HG03135 (cell line): Measurements from ENCODE around the gene SSBP3.

Experiments used
- ATAC-seq: cut with Tn5 transposase; IDR thresholded peaks from one replicate; pipeline ENCODE4 v1.9.1; 2021; ENCODE audit warnings: mild to moderate bottlenecking, moderate library complexity; ENCODE audit not compliant: unreplicated experiment

SSBP3 gene

GRCh38 chr1:54291276-54292001, 114.8 kb downstream of the SSBP3 start:
- ATAC-seq, result no peak

DNA sequence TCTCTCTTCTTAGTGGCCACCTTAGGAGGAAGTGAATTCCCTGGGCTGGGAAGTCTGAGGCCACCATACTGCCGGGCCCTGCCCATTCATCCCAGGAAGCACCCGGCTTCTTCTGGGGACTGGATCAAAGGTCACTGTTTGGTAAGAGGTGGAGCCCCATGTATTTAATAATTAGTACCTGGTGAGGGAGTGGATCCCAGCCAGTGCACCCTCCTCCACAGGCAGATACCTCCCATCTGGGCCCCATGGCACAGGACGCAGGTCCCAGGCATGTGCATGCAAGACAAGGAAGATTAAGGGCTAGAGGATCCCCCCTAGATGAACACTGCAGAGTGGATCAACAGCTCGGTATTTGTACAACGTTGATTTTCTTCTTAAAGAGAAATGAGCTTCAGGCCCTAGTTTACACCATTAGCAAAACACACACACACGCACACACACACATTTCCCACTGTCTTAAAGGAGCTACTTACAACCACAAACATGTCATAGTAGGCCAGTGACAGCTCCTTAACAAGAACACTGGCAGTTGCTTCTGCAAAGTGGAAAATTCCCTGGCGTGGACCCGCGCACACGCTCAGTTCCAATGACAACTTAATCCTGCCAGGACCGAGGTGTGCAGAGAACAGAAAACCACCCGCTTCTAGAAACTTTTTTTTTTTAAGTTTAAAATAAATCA, 115.5 kb downstream of the SSBP3 start:
- ATAC-seq, result no peak

DNA sequence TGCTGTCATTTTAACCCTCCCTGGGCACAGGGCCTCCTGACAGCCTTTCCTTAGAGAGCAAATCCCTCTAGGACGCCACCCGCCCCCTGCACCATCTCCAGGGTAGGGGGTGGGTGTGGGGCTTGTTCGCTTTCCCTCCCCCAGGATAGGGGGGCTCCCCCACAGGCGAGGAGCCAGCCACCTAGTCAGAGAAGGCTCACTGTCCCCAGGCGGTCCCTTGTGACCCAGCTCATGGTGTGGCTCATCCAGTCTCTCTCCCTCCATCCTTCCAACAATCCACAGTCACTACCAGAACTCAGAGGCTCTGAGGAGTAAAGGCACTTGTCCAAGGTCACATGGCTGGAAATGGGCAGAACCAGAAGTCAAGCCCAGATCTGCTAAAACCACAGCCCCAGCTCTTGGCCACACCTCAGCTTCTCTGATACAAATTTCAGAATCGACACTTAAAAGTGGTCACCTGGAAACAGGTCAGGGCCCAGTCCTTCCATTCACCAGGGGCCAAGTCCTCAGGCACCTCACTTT, 116.4 kb downstream of the SSBP3 start:
- ATAC-seq, result no peak

GRCh38 chr1:54287801-54288211, 118.4 kb downstream of the SSBP3 start:
- no peak for ATAC-seq

DNA sequence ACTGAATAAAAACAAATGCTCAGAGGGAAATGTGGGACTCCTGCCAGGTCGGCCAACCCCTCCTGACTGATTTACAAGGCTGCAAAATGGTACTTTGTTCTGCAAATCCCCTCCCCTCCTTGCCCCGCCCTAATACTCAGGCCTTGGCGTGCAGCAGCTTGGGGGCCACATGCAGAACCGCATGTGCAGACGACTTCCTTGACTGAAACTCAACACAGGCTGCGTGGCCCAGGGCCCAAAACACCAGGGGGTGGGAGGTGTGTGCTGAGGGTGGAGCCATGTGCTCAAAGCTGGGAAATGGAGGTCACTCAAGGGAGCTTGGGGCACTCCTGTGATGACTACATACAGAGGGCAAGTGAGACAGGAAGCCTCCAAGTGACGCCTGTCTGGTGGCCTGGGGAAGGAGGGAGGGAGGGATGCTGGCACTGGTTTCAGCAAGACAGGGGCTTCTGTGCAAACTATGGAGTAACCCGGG, 119.0 kb downstream of the SSBP3 start:
- no peak for ATAC-seq

- no peak for ATAC-seq
Measured at GRCh38 chr1:54285815-54286345, 120.3 kb downstream of the SSBP3 start.

DNA sequence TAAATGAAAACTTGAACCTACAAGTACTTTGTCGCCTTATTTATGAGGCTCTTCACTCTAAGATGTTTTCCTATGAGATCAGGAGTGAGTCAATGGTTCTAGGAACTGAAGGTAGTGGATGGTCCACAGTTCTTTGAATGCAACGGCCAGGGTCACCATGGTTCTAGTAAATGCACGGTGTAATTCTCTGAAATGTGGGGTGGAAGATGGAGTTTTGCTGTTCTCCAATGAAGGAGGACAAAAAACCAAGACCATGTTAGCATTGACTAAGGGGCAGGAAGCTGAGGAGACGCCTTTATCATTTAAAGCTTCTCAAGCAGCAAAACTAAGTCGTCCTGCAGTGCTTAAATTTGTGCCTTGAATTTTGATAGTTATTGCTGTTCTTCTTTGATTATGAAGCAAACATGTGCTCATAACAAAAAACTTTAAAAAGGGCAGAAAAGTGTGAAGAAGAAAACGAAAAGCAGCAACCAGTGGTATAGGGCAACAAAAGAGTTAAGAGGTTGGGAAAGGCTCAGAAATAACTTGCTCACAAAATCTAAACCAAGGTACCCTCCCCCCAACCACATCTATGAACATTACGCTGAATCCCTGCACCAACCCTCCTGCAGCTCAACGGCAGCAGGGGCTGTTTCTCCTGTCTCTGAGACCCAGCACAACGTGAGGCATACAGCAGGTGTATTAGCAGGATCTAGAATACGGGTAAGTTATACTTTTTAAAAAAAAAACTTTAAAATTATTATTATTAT, 121.2 kb downstream of the SSBP3 start:
- ATAC-seq, result no peak

GRCh38 chr1:54283635-54284385, 122.4 kb downstream of the SSBP3 start:
- ATAC-seq, result no peak

GRCh38 chr1:54282101-54282847, 123.9 kb downstream of the SSBP3 start:
- no peak for ATAC-seq

DNA sequence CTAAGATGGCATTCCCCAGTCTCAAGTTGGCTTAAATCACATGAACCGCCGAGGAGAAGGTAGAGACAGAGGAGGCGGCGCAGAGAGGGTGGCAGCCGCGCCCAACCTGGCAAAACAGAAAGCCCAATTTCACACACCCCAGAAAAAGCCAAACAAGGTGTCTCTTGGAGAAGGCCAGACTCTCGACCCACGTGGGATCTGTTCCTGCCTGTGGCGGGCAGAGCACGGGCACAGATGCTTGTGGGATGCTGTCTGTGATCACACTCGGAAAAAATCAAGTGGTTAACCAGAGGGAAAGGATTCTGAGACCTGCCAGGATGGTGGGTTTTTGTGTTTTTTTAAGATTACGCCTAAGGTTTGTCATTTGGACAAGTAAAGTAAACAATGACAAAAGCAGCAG, 125.5 kb downstream of the SSBP3 start:
- no peak for ATAC-seq

DNA sequence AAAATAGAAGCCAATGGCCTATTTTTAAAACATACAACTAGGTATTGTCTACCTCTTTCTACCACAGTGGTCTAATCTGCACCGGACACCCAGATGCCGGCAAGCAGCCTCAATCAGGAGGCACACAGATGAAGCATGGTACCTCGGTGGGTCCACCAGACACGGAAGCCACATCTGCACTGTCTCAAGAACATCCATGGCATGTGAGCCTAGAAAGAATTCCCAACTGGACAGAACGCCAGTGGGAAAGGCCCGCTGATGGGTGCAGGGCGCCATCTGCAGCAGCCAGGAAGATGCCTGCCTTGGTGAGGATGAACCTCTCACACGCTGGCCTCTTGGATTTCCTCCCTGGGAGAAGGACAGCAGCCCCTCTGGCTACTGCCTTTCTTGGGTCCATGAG, 126.7 kb downstream of the SSBP3 start:
- ATAC-seq, result no peak

- no peak for ATAC-seq
Measured at GRCh38 chr1:54278941-54279422, 127.2 kb downstream of the SSBP3 start.

DNA sequence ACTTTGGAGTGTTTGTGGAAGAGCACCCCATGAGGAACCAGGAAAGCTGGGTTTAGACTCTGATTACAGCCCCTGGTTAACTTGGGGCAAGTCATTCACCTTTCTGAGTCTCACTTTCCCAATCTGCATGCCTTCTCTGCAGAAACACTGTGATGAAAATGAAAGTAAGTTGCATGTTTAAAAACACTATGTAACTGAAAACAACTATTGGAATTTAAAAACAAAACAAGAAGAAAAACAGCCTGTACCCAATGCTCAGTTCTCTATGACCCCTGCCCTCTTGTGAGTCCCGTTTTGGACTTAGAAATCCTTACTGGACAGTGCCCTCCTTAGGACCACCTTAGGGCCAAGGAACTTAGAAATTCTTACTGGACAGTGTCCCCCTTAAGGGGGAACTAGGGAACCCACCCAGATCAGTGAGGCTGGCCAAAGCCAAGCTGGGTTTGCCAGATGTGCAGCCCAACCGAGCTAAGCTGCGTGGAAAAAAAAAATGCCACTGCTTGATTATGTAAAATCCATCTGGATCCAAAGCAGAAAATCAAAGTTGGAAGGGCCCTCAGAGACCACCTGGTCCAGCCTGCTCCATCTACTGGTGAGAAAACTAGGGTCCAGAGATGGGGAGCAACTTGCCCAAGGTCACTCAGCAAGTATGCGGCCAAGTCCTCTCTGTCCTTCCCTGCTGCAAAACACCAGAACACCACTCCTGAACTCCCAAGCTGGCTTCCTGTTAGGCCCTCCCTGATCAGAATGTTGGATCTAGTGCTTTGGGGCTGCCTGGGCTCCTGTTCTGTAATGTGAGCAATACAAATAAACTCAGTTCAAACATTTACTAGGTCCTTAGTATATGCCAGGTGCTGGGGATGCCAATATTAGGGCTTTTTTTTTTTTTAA, 128.5 kb downstream of the SSBP3 start:
- ATAC-seq, result no peak

DNA sequence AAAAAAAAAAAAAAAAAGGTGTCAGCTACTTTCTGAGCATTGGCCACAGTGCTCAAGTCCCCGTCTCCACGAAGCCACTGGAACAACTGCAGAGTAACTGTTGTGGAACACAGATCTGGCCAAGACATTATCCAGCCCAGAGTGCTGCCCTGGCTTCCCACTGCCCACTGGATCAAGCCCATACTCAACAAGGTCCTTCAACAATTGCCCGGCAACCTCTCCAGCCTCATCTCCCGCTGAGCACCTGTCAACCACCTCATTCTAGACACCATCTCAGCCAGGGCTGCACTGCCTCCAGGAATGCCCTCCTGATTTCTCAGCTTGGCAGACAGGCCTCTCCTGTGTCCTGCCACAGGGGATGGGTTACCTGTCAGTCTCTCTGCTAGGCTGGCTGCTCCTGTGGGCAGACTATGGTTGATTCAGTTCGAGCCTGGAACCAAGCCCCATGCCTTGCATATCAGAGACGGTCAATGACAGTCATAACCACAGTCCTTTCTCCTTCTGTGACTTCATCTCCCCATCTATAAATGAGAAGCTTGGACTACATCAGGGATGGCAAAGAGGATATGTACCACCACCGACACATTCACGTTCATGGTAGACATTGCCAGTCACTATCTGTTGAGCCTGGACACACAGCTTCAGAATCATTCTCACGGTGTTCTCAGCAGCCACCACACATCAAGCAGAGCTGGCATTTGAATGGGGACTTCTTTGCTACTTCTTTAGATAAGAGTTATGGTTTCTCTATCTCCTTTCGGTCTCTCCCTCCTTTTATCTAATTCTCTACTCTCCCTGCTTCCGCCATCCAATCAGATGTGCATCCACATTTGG, 129.4 kb downstream of the SSBP3 start:
- ATAC-seq, result no peak

DNA sequence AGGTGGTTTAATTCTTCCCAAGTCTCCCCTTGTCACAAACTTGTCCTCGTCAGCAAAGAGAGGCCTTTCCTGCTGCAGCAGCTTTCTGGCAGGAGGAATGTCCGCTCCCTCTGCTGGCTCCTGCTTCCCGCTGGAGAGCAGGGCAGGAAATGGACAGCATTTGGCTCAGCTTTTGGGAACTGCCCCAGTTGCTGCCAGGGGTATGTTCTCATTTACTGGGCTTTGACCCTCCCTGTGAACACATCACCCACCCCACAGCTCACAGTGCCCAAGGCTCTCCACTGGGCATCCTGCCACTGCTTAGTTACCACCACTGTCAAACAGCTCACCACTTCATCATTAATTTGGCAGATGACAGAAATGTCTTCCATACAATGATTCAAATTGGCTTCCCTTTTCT, 130.8 kb downstream of the SSBP3 start:
- ATAC-seq, result no peak

GRCh38 chr1:54274881-54275280, 131.3 kb downstream of the SSBP3 start:
- ATAC-seq, result no peak

- no peak for ATAC-seq
Measured at GRCh38 chr1:54274448-54274847, 131.7 kb downstream of the SSBP3 start.

GRCh38 chr1:54273795-54274163, 132.4 kb downstream of the SSBP3 start:
- ATAC-seq, result no peak
